ENCODE measurements around the gene ABCG1. TPM values are rescaled to one million over a fixed set of nuclear protein-coding genes. Genes with fewer than 3 reads are reported as not detected.

ABCG1 gene
- total RNA-seq, 1 donor from 2014 or later, result 1.9 TPM

DNA sequence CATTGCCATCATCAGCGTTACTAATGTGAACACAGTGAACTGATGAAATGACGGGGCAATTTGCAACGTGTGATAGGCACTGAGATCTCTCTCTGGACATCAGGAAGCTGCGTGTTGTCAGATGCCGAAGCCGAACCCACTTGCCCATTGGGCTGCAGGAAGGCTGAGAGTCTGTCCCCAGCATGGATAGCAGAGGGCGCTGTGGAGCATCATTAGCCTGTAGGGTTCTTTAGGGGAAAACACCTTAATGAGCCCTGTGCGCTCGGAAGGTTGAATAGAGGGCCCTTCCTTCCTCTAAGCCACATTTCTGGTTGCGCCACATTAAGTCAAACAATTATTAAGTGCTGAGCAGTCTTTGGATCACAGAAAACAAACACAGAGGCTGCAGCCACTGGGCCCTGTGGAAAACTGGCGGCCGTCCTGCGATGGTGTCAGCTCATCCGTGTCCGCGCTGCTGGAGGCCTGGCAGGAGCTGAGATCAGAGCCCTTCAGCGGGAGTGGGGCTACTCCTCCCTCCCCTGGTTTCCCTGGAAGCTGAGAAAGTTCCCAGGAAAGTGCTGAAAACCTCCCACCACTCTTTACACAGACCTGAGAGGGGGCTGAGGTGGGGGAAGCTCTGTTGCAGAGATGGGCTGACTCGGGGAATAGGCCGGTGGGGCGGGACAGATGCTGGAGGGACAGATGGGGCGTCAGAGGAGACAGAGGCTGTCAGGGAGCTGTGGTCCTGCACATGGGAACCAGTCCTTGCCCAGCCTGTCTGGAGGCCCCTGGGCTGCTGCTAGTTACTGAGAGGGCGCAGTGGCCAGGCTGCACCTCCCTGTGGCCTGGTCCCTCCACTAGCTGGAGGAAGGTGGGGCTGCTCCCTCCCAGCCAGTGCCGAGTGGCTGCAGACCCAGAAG is 119.1 kb downstream of the ABCG1 start:
- H3F3A ChIP-seq (ENCODE audit: low read depth), result peaks cover 10% of the 10 kb centered on the region
- H3K4me2 ChIP-seq, result no peak overlapping the region
- H3K27me3 Mint-ChIP-seq (ENCODE audit: insufficient read depth, low read depth), result peaks cover 9% of the 10 kb centered on the region
- DNase-seq (ENCODE audit: low spot score), result peak; percentile 87
- H3K4me1 Mint-ChIP-seq, result peaks cover 43% of the 10 kb centered on the region
- H3K9me3 ChIP-seq (ENCODE audit: low read depth), result no peaks in the 10 kb centered on the region
- H3K9me3 Mint-ChIP-seq, result no peaks in the 10 kb centered on the region
- H3K79me2 ChIP-seq (ENCODE audit: low read depth), result no peaks in the 10 kb centered on the region
- no peak overlapping the region for H3K9ac ChIP-seq
- no peaks in the 10 kb centered on the region for H3K36me3 ChIP-seq
- peaks cover 15% of the 10 kb centered on the region for H3K4me1 ChIP-seq
- H3K27ac Mint-ChIP-seq, result peak overlapping the region; percentile 79
- peak overlapping the region; percentile 64 for H3K4me3 Mint-ChIP-seq
- H2AFZ ChIP-seq (replicated peaks), result peak overlapping the region; percentile 93
- H4K20me1 ChIP-seq (ENCODE audit: low read depth), result no peaks in the 10 kb centered on the region
- no peak for TF ChIP-seq EZH2 (IDR thresholded peaks at IDR 0.05)
- TF ChIP-seq, protein P1, sequence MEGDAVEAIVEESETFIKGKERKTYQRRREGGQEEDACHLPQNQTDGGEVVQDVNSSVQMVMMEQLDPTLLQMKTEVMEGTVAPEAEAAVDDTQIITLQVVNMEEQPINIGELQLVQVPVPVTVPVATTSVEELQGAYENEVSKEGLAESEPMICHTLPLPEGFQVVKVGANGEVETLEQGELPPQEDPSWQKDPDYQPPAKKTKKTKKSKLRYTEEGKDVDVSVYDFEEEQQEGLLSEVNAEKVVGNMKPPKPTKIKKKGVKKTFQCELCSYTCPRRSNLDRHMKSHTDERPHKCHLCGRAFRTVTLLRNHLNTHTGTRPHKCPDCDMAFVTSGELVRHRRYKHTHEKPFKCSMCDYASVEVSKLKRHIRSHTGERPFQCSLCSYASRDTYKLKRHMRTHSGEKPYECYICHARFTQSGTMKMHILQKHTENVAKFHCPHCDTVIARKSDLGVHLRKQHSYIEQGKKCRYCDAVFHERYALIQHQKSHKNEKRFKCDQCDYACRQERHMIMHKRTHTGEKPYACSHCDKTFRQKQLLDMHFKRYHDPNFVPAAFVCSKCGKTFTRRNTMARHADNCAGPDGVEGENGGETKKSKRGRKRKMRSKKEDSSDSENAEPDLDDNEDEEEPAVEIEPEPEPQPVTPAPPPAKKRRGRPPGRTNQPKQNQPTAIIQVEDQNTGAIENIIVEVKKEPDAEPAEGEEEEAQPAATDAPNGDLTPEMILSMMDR (IDR thresholded peaks at IDR 0.05), result peak; percentile 77
- no peak overlapping the region for H3K4me3 ChIP-seq
- H3K27ac ChIP-seq, result no peak overlapping the region
- H3K36me3 Mint-ChIP-seq, result no peaks in the 10 kb centered on the region
- H3K27me3 ChIP-seq, result no peaks in the 10 kb centered on the region

DNA sequence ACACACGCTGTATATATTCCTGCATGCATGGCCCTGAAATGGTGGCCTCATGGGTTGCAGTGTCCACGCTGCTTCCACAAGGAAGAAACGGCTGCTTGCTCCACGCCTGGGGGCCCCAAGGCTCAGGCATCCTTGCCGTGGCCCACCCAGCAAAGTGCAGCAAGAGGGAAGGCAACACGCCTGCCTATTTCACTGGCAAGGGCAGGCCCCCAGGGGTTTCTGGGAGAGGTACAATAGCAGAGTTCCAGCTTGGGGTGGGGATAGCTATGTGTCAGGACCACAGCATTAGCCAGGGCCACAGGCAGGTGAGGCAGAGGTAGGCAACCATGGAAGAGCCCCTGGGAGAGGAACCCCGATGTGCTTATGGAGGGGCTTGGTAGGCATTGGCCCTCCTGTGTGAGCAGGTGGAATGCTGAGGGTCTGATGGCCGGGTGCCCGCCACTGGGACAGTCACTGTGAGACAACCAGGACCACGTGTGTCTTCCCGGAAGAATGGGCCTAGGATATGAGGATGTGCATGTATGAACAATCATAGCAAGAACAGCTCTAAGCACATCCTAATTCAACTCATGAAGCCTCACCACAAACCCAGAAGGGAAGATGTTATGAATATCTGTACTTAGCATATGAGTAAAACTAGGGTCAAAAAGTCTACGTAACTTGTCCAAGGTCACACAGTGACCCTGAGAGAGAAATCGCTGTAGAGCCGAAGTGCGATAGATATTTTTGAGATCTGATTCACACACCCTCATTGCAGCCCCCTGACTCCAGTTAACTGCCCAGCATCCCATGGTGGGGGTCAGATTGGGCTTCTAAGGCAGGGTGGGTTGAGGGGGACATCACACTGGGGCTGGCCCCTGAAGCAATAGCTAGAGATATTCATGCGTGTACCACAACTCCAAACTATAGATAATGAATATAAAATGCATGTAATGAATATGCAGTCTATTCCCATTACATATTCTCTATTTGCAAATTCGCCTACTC is 120.1 kb downstream of the ABCG1 start:
- Histone ChIP-seq H3K4me1 (peaks cover 15% of the 10 kb centered on the region), H3K79me2 (ENCODE audit: low read depth) (no peaks in the 10 kb centered on the region), H3F3A (ENCODE audit: low read depth) (peaks cover 10% of the 10 kb centered on the region), H3K36me3 (no peaks in the 10 kb centered on the region), H3K4me3 (no peak overlapping the region), H3K4me2 (no peak overlapping the region), H3K9me3 (ENCODE audit: low read depth) (no peaks in the 10 kb centered on the region), H2AFZ (replicated peaks) (peak overlapping the region; percentile 93), H3K27ac (no peak overlapping the region), H3K27me3 (no peaks in the 10 kb centered on the region), H3K9ac (no peak overlapping the region), H4K20me1 (ENCODE audit: low read depth) (no peaks in the 10 kb centered on the region)
- Mint-ChIP-seq H3K4me1 (peaks cover 43% of the 10 kb centered on the region), H3K27me3 (ENCODE audit: insufficient read depth, low read depth) (peaks cover 7% of the 10 kb centered on the region), H3K9me3 (no peaks in the 10 kb centered on the region), H3K4me3 (no peak overlapping the region), H3K36me3 (no peaks in the 10 kb centered on the region), H3K27ac (peak overlapping the region; percentile 79)
- no peak for DNase-seq (ENCODE audit: low spot score)
- TF ChIP-seq EZH2 (IDR thresholded peaks at IDR 0.05), result no peak
- no peak for TF ChIP-seq EZH2phosphoT487 (IDR thresholded peaks at IDR 0.05)
- TF ChIP-seq, protein P1 (IDR thresholded peaks at IDR 0.05), result no peak

DNA sequence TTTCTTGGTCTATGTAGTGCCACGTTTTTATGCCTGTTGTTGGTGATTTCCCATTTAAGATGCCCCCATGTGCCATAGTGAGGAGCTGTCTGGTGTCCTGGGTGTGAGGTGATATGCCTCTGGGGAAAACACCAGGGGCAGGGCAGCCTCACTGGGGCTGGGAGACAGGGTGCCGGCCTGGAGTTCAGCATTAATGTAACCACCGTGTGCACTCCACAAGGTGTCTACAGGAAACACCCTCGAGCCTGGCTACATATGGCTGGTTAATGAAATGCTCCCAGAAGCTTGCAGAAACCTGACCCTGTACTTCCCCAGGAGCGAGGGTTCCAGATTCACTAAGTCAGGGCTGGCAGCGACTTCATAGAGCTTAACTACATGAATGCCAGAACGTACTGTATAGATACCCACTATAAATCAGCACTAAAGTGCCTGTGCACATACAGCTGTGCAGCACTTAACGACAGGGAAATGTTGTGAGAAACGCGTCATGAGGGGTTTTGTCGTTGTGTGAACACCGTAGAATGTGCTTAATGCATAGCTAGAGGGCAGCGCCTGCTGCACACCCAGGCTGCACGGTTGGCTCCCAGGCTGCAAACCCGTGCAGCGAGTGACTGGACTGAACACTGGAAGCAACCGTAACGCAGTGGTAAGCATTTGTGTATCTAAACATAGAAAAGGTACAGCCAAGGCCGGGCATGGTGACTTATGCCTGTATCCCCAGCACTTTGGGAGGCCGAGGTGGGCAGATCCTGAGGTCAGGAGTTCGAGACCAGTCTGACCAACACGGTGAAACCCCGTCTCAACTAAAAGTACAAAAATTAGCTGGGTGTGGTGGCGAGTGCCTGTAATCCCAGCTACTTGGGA is 121.5 kb downstream of the ABCG1 start:
- Histone ChIP-seq H3K27me3 (no peaks in the 10 kb centered on the region), H3K9ac (no peak overlapping the region), H3K79me2 (ENCODE audit: low read depth) (no peaks in the 10 kb centered on the region), H3F3A (ENCODE audit: low read depth) (peaks cover 10% of the 10 kb centered on the region), H3K4me2 (no peak overlapping the region), H3K27ac (no peak overlapping the region), H4K20me1 (ENCODE audit: low read depth) (no peaks in the 10 kb centered on the region), H3K4me1 (peaks cover 15% of the 10 kb centered on the region), H2AFZ (replicated peaks) (no peak overlapping the region), H3K4me3 (no peak overlapping the region), H3K36me3 (no peaks in the 10 kb centered on the region), H3K9me3 (ENCODE audit: low read depth) (no peaks in the 10 kb centered on the region)
- TF ChIP-seq EZH2 (IDR thresholded peaks at IDR 0.05), result no peak
- TF ChIP-seq EZH2phosphoT487 (IDR thresholded peaks at IDR 0.05), result no peak
- TF ChIP-seq, protein P1 (IDR thresholded peaks at IDR 0.05), result no peak
- no peak for DNase-seq (ENCODE audit: low spot score)
- Mint-ChIP-seq H3K9me3 (no peaks in the 10 kb centered on the region), H3K27me3 (ENCODE audit: insufficient read depth, low read depth) (peaks cover 4% of the 10 kb centered on the region), H3K4me1 (peaks cover 48% of the 10 kb centered on the region), H3K36me3 (no peaks in the 10 kb centered on the region), H3K4me3 (no peak overlapping the region), H3K27ac (peak overlapping the region; percentile 38)
